ENCODE data around the gene TNP1.
A peak's percentile ranks its signal among the peaks of the same experiment; 100 is the strongest.

The TNP1 gene

DNA sequence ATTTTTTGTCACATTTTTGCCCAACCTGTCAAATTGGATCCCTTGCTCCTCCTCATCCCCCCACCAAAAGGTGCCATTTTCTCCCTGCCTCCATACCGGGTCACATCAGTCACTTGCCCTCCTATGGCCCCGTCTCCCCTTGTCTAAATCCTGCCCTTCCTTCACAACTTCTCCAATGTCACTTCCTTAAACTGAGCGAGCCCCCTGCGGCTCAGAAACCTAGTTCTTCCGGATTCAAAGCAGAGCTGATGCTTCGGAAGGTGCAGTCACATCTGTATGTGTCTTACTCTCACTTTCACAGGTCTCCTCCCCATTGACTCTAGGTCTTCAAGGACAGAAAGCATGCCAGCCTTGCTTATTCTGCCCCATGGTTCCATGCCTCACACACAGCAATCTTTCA, 22.1 kb downstream of the TNP1 start:
- no peak overlapping the region for H3K4me3 ChIP-seq (ENCODE audit: low read length)
- H3K4me1 ChIP-seq (ENCODE audit: control insufficient read depth, insufficient read depth, low read length) = peaks cover 3% of the 10 kb centered on the region
- no peak overlapping the region for H3K9ac ChIP-seq (ENCODE audit: low read length)
- no peaks in the 10 kb centered on the region for H3K9me3 ChIP-seq (ENCODE audit: control insufficient read depth, low read length)
- DNase-seq (ENCODE audit: low read depth) = no peak
- peaks cover 6% of the 10 kb centered on the region for H3K27me3 ChIP-seq (replicated peaks; ENCODE audit: control insufficient read depth, insufficient read depth, low read length)
- H3K36me3 ChIP-seq (ENCODE audit: control insufficient read depth, insufficient read depth, low read length, severe bottlenecking) = no peaks in the 10 kb centered on the region

DNA sequence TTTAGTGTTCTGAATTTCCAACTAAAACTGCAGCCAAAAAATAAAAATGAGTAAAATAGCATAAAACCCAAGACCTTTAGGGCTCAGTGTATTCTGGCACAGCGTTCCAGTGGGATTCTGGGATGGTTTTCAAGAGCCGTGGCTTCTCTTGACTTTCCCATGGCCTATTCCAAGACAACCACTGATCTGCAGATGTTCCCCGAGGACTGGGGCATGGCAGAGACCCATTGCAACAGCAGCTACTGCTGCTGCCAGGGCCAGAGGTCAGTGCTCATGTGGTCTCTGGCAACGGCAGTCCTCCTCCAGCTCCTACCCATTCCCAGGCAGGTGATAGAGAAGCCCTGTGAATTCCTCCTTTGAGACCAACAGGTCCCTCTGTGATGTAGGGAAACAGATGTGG, 26.8 kb downstream of the TNP1 start:
- no peak overlapping the region for H3K9ac ChIP-seq (ENCODE audit: low read length)
- H3K4me1 ChIP-seq (ENCODE audit: control insufficient read depth, insufficient read depth, low read length) = peaks cover 16% of the 10 kb centered on the region
- H3K9me3 ChIP-seq (ENCODE audit: control insufficient read depth, low read length) = no peaks in the 10 kb centered on the region
- peaks cover 10% of the 10 kb centered on the region for H3K27me3 ChIP-seq (replicated peaks; ENCODE audit: control insufficient read depth, insufficient read depth, low read length)
- no peaks in the 10 kb centered on the region for H3K36me3 ChIP-seq (ENCODE audit: control insufficient read depth, insufficient read depth, low read length, severe bottlenecking)
- no peak for DNase-seq (ENCODE audit: low read depth)
- no peak overlapping the region for H3K4me3 ChIP-seq (ENCODE audit: low read length)

DNA sequence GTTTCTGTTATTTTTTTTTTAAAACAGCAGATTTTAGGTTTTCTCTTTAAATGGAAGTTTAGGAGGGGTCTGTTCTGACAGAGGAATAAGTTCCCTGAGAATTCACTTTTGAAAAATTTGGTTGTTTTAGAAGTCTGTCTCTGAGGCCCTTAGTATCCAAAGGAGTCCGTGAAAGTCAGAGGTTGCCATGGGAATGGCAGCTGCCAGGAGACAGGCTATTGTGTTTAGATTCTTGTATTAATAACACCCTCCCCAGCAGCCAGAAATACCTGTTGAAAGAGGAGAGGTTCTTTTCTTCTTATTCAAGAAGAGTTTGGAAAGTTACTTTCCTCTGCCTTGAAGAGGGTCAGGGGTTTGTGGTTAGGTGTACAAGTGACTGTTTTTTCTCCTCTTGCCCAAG, 29.5 kb downstream of the TNP1 start:
- no peaks in the 10 kb centered on the region for H3K9me3 ChIP-seq (ENCODE audit: control insufficient read depth, low read length)
- no peak for DNase-seq (ENCODE audit: low read depth)
- H3K9ac ChIP-seq (ENCODE audit: low read length) = no peak overlapping the region
- no peak overlapping the region for H3K4me3 ChIP-seq (ENCODE audit: low read length)
- H3K27me3 ChIP-seq (replicated peaks; ENCODE audit: control insufficient read depth, insufficient read depth, low read length) = peaks cover 8% of the 10 kb centered on the region
- no peaks in the 10 kb centered on the region for H3K36me3 ChIP-seq (ENCODE audit: control insufficient read depth, insufficient read depth, low read length, severe bottlenecking)
- peaks cover 16% of the 10 kb centered on the region for H3K4me1 ChIP-seq (ENCODE audit: control insufficient read depth, insufficient read depth, low read length)

DNA sequence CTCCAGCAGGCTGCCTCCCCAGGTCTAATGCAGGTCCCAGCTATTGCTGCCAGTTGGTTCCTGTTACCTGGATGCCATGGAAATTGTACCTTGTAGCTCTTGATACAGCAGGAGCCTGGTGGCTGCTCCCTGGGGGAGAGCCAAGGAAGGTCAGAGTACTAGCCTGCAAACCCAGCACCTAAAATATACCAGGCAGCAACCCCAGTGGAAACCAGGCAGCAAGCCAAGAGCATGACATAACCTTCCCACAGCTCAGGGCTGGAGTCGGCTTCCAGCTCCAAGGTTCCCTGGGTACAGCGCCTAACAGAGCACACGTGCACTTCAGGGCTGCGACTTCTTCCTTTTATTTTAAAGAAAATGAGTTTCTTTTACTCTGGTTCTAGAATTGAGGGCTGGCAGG, 30.3 kb downstream of the TNP1 start:
- Histone ChIP-seq H3K9me3 (ENCODE audit: control insufficient read depth, low read length) (no peaks in the 10 kb centered on the region), H3K4me3 (ENCODE audit: low read length) (no peak overlapping the region), H3K4me1 (ENCODE audit: control insufficient read depth, insufficient read depth, low read length) (peaks cover 16% of the 10 kb centered on the region), H3K9ac (ENCODE audit: low read length) (no peak overlapping the region), H3K36me3 (ENCODE audit: control insufficient read depth, insufficient read depth, low read length, severe bottlenecking) (no peaks in the 10 kb centered on the region), H3K27me3 (replicated peaks; ENCODE audit: control insufficient read depth, insufficient read depth, low read length) (peaks cover 8% of the 10 kb centered on the region)
- peak; percentile 14 for DNase-seq (ENCODE audit: low read depth)

DNA sequence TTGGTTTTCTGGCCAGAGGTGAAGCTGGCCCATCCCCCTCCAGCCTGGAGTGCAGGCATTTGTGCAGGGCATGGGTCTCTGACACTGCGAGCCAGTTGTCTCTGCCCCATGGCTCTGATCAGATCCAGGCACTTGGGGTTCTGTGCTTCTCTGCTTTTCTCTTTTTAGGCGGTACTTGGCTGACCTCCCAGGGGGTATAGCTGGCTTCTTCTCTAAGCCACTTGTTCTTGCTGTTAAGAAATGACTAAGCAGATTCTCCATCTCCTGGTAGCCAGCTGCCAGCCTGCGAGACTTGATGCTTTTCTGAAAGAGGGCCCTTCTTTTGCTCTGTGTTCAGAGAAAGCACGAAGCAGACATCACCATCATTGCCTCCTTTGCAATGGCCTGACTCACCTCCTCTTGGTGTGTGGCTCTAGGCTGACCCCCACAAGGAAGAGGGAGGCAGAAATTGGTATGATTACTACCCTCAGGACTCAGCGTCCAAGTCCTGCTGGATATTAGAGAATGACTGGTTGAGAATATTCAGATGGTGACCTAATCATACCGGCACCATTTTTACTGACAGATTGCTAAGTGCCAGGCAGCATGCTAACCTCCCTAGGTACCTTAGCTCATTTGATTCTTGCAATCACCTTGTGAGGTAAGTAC, 32.7 kb downstream of the TNP1 start:
- Histone ChIP-seq H3K4me1 (ENCODE audit: control insufficient read depth, insufficient read depth, low read length) (peaks cover 12% of the 10 kb centered on the region), H3K36me3 (ENCODE audit: control insufficient read depth, insufficient read depth, low read length, severe bottlenecking) (no peaks in the 10 kb centered on the region), H3K9me3 (ENCODE audit: control insufficient read depth, low read length) (no peaks in the 10 kb centered on the region), H3K4me3 (ENCODE audit: low read length) (no peak overlapping the region), H3K27me3 (replicated peaks; ENCODE audit: control insufficient read depth, insufficient read depth, low read length) (peaks cover 5% of the 10 kb centered on the region), H3K9ac (ENCODE audit: low read length) (no peak overlapping the region)
- DNase-seq (ENCODE audit: low read depth) = peak; percentile 39

DNA sequence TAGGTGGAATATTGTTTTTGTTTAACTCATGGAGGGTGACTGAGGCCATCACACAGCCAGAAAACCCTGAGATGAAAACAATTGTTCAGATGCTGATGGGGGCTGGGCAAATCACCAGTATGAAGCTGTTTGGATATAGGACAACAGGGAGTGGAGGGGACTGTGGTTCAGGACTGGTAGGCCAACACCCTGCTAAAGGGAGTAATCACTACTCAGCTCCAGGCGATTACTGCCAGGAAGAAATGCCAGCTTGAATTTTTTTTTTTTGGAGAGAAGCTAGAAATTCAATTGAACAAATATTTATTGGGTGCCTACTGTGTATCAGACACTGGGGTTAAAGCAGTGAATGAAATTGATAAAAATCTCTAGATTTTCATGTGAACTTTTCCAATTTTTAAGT, 37.4 kb downstream of the TNP1 start:
- Histone ChIP-seq H3K4me1 (ENCODE audit: control insufficient read depth, insufficient read depth, low read length) (no peaks in the 10 kb centered on the region), H3K9ac (ENCODE audit: low read length) (no peak overlapping the region), H3K4me3 (ENCODE audit: low read length) (no peak overlapping the region), H3K27me3 (replicated peaks; ENCODE audit: control insufficient read depth, insufficient read depth, low read length) (peaks cover 18% of the 10 kb centered on the region), H3K9me3 (ENCODE audit: control insufficient read depth, low read length) (no peaks in the 10 kb centered on the region), H3K36me3 (ENCODE audit: control insufficient read depth, insufficient read depth, low read length, severe bottlenecking) (no peaks in the 10 kb centered on the region)
- DNase-seq (ENCODE audit: low read depth) = no peak

DNA sequence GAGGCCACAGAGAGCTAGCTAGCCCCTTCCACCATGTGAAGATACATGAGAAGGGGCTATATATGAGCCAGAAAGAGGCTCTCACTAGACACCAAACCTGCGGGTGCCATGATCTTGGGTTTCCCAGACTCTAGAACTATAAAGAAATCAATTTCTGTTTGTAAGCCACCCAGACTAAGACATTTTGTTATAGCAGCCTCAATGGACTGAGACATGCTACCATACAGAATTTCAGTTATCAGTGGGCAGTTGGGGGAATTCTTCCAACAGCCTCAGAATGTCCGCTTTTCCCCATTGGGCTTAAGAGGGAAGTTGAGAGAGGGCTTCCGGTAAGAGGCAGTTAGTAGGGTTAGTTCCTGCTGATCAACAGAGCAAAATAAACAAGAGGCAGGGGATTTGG, 39.2 kb downstream of the TNP1 start:
- H3K4me3 ChIP-seq (ENCODE audit: low read length) = no peak overlapping the region
- DNase-seq (ENCODE audit: low read depth) = no peak
- H3K27me3 ChIP-seq (replicated peaks; ENCODE audit: control insufficient read depth, insufficient read depth, low read length) = peaks cover 33% of the 10 kb centered on the region
- no peaks in the 10 kb centered on the region for H3K36me3 ChIP-seq (ENCODE audit: control insufficient read depth, insufficient read depth, low read length, severe bottlenecking)
- H3K9ac ChIP-seq (ENCODE audit: low read length) = no peak overlapping the region
- peaks cover 2% of the 10 kb centered on the region for H3K9me3 ChIP-seq (ENCODE audit: control insufficient read depth, low read length)
- no peaks in the 10 kb centered on the region for H3K4me1 ChIP-seq (ENCODE audit: control insufficient read depth, insufficient read depth, low read length)

DNA sequence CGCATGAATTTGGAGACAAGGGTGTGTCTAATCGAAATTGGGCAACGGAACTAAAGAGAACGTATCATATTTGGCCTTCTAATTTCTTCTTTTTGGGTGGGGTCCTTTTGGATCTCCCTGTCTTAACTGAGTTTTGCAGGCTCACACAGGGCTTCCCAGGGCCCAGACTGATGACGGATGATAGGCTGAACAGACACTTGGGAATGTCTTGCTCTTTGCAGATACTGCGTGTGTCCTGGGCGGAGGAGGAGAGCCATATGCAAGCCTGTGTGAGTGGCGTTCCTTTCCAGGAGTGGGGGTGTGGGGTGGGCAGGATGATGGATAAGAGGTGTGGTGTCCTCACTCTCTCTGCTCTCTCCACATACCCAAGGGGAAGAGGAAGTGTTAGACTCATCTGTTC, 40.1 kb downstream of the TNP1 start:
- Histone ChIP-seq H3K27me3 (replicated peaks; ENCODE audit: control insufficient read depth, insufficient read depth, low read length) (peaks cover 36% of the 10 kb centered on the region), H3K4me3 (ENCODE audit: low read length) (no peak overlapping the region), H3K9me3 (ENCODE audit: control insufficient read depth, low read length) (peaks cover 2% of the 10 kb centered on the region), H3K36me3 (ENCODE audit: control insufficient read depth, insufficient read depth, low read length, severe bottlenecking) (no peaks in the 10 kb centered on the region), H3K4me1 (ENCODE audit: control insufficient read depth, insufficient read depth, low read length) (no peaks in the 10 kb centered on the region), H3K9ac (ENCODE audit: low read length) (no peak overlapping the region)
- no peak for DNase-seq (ENCODE audit: low read depth)

DNA sequence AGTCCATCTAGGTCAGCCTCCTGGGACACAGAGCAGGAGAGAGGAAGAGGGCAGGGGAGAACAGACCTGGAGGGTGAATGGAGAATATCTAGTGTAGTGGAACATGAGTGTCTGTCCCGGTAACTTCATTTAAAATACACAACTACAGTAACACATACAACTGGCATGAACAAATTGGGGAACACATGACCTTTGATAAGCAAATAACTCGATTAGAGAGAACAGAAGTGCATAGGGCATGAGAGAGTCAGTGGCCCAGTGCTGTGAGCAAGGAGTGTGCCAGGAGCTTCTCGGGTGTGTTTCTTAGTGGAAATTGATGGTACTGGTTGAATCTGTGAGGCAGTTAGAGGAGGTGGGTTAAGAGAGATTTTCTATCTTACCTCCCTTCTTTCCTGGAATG, 40.8 kb downstream of the TNP1 start:
- Histone ChIP-seq H3K27me3 (replicated peaks; ENCODE audit: control insufficient read depth, insufficient read depth, low read length) (peaks cover 36% of the 10 kb centered on the region), H3K9ac (ENCODE audit: low read length) (no peak overlapping the region), H3K9me3 (ENCODE audit: control insufficient read depth, low read length) (peaks cover 2% of the 10 kb centered on the region), H3K36me3 (ENCODE audit: control insufficient read depth, insufficient read depth, low read length, severe bottlenecking) (no peaks in the 10 kb centered on the region), H3K4me3 (ENCODE audit: low read length) (no peak overlapping the region), H3K4me1 (ENCODE audit: control insufficient read depth, insufficient read depth, low read length) (no peaks in the 10 kb centered on the region)
- DNase-seq (ENCODE audit: low read depth) = no peak

DNA sequence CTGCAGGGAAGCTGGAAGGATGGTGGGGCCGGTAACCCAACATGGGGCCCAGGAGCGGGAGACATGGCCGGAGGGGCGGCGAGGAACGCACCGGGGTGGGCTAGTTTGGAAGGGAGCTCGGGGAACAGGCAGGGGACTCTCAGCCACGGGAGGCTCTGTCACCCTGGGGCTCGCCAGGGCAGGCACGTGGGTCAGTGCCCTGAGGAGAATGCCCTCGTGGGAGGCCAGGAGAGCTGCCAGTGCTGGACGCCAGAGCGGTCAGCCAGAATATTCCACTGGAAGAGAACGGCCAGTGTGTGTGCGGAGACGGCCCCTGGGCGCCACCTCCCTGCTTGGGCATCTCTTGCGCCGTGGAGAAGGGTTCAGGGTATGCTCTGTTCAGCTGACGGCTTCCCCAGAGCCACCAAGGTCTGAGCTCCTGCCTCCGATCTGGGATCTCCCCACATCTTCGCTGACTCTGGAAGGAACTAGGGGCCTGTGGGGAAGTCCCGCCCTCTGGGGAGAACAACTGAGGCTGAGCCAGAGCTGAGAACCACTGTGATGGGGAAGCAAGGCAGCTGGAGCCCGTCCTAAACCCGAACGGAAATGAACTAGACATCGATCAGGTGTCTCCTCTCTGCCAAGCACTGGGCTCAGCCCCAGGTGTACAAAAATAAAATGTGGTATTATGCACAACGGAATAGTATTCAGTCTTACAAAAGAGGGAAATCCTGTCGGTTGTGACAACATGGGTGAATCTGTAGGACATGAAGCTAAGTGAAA, 49.3 kb downstream of the TNP1 start:
- H3K4me1 ChIP-seq (ENCODE audit: control insufficient read depth, insufficient read depth, low read length) = peaks cover 3% of the 10 kb centered on the region
- H3K9ac ChIP-seq (ENCODE audit: low read length) = no peak overlapping the region
- peaks cover 6% of the 10 kb centered on the region for H3K9me3 ChIP-seq (ENCODE audit: control insufficient read depth, low read length)
- H3K4me3 ChIP-seq (ENCODE audit: low read length) = no peak overlapping the region
- no peaks in the 10 kb centered on the region for H3K36me3 ChIP-seq (ENCODE audit: control insufficient read depth, insufficient read depth, low read length, severe bottlenecking)
- DNase-seq (ENCODE audit: low read depth) = no peak
- peaks cover 5% of the 10 kb centered on the region for H3K27me3 ChIP-seq (replicated peaks; ENCODE audit: control insufficient read depth, insufficient read depth, low read length)
